Middle frontal gyrus (tissue), 1 donor: ENCODE data around the gene ABCC1.

Experiments
- DNase-seq: peaks from one replicate; pipeline ENCODE4 v3.0.0-alpha.2; 2015; ENCODE audit warnings: low spot score; ENCODE audit errors: extremely low spot score

Gene ABCC1

DNA sequence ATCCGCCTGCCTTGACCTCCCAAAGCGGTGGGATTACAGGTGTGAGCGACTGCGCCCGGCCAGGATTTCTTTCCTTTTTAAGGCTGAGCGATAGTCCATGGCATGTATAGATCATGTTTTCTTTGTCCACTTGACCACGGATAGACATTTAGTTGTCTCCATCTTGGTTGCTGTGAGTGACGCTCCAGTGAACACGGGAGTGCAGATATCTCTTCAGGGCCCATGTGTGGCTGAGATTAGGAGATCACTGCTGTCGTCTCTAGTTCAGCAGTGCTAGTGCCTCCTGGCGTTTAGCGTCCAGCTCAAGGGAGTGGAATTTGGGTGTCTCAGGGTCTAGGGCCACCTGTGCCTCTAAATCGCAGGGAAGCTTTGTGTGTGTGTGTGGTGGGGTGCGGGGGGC lies 41.5 kb downstream of the ABCC1 start:
- DNase-seq = no peak

DNA sequence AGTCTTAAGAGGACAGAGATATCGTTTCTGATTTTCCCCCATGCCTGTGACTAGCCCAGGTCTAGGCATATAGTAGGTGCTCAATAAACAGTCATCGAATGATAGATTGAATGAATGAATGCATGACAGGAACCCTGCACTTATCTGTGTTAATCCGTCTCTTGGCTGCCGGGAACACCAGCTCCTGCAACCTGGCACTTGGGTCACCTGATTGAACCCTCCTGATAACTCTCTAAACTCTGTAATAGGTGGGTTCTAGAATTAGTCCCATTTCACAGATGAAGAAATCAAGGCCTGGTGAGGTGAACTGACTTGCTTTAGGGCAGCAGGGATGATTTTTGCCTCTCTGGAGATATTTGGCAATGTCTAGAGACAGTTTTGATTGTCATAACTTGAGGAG lies 43.7 kb downstream of the ABCC1 start:
- DNase-seq = no peak

DNA sequence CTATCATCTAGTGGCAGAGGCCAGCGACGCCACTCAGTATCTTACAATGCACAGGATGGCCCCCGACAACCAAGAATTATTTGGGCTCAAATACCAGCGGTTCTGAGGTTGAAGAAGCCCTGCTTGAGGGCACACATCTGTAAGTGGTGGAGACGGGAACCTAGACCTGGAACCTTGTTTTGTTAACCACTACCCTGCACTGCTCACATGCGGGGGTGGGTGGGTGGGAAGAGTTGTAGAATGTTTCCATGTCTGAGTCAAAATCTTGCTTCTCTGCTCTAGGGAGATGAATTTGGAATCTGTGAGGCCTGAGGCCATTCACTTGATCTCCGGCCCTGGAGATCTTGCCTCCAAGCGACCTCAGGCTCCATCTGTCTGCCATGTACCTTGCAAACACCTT lies 44.1 kb downstream of the ABCC1 start:
- DNase-seq = no peak

DNA sequence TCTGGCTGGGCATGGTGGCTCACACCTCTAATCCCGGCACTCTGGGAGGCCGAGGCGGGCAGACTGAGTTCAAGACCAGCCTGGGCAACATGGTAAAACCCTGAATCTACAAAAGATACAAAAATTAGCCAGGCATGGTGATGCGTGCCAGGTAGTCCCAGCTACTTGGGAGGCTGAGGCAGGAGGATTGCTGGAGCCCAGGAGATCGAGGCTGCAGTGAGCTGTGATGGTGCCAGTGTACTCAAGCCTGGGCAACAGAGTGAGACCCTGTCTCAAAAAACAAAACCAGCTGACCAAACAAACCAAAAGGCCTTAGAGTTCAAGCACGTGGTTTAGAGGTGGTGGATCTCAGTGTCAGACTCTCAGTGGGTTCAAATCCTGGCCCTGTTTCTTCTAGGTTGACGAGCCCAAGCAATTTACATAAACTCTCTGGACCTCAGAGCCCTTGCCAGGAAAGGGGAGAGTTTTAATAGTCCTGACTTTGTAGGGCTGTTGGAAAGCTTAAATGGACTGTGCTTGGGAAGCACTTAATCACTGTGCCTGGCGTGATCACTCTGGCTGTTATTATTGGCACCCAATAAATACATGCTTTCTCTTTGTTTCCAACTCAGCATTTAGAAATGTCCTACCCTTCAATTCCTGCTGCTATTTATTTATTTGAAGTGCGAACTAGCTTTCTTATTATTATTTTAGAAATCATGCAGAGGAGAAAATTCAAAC lies 44.7 kb downstream of the ABCC1 start:
- peak; percentile 17 for DNase-seq

DNA sequence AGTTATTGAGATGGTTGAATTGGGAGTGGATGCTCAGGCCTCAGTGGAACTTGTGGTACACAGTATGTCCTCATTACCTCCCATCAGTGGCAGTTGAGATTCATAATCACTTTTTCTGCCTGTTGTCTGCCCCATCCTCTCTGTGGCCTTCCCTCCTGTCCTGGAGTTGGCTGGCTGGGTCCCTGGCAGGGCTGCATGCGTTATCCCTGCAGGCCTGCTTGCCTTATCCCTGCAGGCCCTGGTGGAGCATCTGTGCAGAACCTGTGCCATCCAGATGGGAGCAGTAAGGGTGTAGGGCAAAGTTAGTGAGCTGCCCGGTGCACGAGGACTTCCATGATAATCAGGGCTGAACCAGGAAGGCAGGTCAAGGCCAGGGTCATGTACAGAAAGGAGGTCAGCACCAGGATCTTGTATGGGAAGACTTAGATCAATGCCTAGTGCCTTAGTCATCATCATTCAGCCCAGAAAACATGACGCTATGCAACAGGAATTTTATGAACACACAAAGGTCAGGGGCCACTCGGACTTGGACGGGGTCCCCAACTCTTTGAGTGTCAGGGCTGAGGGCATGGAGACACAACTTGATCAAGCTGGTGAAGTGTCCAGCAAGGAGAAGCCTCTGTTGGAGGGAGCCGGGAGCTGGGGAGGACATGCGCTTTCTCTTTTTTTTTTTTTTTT lies 47.2 kb downstream of the ABCC1 start:
- no peak for DNase-seq

DNA sequence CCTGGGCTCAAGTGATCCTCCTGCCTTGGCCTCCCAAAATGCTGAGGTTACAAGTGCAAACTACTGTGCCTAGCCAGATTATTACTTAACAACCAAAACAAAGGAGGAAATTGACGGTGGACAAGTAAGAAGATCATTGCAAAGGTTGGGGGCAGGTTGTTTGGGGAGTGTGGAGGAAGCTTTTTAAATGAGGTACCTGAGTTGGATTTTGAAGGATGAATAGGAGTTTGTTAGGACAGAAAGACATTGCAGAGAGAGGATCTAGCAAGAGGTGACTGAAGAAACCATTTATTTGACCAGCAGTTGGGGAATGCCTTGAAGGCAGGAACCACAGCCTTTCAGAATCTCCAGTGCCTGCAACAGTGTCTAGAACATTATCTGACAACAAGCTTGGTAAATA lies 51.3 kb downstream of the ABCC1 start:
- DNase-seq = no peak

DNA sequence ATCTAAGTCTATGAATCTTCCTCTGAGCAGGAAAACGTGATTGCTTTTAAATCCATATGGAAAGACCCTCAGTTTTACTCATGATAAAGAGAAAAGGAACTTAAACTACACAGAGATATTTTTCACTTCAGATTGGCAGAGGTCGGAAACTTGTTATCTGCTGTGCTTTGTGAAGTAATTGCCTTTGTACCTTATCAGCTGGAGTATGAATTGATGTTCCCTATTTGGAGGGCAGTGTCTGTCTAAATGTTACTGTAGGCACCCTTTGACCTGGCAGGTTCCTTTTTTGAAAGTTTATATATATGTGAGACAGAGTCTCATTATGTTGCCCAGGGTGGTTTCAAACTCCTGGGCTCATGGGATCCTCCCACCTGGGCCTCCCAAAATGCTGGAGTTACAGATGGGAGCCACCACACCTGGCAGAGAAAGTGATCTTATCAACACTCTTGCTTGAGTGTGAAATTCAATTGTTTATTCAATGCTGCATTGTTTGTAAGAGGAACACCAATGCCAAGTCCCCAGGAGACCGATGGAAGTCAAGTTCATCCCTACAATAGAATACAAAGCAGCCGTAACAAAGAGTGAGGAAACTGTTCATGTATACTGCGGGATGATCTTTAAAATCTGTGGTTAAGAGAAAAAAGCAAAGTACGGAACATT lies 52.3 kb downstream of the ABCC1 start:
- no peak for DNase-seq

DNA sequence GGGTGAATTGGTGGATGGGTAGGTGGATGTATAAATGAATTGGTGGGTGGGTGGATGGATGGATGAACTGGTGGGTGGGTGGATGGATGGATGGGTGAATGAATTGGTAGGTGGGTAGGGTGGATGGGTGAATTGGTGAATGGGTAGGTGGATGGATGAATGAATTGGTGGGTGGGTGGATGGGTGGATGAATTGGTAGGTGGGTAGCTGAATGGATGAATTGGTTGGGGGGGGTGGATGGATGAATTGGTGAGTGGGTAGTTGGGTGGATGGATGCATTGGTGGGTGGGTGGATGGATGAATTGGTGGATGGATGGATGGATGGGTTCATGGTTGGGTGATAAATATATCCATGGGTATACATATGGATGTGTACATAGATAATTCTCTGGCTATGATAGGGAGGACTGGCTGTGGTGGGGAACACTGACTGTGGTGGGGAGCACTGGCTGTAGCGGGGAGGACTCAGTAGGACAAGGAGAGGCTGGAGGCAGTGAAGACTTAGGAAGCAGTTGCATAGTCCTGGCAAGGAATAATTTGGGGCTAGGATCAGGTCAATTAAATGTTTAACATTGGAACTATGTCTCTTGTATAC lies 54.4 kb downstream of the ABCC1 start:
- DNase-seq = no peak

DNA sequence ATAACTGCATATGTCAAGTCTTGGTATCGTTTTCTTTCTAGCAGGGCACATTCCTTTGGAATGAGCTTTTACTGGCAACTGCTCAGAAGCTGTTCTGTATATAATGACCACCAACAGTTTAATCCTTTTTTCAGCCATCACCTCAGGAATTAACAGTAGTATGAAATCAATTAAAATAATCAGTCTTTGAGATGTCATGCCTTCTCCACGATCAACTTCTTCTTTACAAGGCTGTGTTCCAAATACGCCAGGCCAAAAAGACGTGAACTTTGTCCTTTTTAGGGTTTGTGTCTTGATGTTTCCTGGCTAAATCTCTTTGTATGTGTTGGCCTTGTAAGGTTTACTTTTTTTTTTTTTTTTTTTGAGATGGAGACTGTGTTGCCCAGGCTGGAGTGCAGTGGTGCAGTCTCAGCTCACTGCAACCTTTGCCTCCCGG lies 54.9 kb downstream of the ABCC1 start:
- no peak for DNase-seq

DNA sequence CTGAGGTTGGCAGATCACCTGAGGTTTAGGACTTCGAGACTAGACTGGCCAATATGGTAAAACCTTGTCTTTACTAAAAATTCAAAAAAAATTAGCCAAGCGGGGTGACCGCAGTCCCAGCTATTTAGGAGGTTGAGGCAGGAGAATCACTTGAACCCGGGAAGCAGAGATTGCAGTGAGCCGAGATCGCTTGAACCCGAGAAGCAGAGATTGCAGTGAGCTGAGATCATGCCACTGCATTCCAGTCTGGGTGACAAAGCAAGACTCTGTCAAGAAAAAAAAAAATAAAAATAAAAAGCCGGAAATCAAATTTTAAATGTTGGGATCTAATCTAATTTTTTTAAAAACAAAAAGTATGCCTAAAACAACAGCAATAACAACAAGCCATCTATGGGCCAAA lies 56.3 kb downstream of the ABCC1 start:
- DNase-seq = no peak

DNA sequence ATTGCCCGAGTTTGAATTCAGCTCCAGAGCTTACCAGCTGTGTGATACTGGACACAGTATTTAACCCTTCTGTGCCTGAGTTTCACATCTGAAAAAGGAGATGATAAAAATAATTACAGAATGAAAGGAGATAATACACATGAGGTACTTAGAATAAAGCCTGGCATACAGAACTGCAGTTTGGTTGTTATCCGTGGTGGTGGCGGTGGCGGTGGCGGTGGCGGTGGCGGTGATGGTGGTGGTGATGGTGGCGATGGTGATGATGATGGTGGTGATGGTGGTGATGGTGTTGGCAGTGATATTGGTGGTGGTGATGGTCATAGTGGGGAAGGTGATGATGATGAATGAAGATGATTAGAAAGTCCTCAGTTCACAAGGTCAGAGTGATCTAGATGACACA lies 57.2 kb downstream of the ABCC1 start:
- DNase-seq = no peak

DNA sequence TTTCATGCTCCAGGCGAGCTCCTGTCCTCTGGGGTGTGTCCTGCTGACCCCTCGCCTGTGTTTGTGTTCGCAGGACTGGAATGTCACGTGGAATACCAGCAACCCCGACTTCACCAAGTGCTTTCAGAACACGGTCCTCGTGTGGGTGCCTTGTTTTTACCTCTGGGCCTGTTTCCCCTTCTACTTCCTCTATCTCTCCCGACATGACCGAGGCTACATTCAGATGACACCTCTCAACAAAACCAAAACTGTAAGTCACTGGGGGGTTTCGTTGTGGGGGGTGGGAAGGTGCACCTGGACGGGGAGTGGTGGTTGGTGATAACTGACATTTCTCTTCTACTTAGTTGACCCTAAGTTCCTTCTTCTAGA lies 58.3 kb downstream of the ABCC1 start:
- DNase-seq = no peak

DNA sequence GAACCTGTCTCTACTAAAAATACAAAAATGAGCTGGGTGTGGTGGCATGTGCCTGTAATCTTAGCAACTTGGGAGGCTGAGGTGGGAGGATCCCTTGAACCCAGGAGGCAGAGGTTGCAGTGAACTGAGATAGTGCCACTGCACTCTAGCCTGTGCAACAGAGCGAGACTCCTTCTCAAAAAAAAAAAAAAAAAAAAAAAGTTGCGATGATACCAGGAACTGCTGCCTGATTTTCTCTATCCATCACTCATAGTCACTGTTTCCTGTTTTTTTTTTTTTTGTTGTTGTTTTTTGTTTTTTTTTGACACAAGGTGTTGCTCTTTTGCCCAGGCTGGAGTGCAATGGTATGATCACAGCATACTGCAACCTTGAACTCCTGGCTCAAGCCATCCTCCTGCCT lies 59.2 kb downstream of the ABCC1 start:
- DNase-seq = no peak

DNA sequence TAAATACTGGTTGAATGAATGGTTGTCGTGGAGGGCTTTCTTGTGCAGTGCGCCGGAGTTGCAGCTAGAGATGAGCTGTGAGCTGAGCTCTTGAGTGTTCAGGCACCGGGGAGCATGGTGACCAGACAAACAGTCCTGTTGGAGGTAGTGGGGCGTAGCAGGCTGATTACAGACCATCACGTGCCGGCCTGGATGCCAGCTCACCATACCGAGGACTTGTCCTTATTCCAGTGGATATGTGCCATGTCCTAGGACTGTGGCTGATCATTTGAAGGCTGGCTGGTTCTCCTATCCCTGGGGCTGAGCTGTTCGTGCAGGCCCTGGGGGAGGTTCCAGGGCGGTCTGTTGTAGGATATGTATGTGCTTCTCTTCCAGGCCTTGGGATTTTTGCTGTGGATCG lies 60.0 kb downstream of the ABCC1 start:
- DNase-seq = no peak

DNA sequence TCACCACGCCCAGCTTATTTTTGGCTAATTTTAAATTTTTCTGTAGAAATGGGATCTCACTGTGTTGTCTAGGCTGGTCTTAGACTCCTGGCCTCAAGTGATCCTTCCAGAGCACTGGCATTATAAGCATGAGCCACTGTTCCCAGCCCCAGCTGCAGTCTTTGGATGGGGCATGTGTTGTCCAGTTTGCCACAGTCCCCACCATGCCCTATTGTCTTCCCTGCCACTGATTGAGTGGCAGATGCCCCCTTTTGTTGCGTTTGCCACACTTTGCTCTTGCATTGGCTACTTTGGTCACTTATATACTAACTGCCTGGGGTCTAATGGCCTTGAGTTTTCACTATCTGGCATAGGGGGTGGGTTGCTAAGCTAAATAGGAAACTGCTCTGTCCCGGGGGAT lies 60.8 kb downstream of the ABCC1 start:
- no peak for DNase-seq

DNA sequence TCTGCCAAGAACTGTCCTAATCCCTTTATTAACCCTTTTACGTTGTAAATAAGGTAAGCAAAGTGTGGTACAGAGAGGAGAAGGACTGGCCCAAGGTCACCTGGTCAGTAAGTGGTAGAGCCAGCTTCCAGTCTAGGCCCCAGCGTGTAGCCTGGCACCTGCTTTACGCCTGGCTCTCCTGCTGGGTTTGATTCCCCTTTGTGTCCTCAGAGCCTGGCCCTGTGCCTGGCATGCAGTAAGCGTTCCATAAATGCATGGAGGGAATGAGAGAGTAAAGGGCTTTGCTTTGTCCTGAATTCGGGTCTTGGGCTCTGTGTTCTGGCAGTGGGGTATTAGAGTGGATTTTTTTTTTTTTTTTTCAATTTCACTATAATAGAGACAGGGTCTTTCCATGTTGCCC lies 62.7 kb downstream of the ABCC1 start:
- DNase-seq = no peak

DNA sequence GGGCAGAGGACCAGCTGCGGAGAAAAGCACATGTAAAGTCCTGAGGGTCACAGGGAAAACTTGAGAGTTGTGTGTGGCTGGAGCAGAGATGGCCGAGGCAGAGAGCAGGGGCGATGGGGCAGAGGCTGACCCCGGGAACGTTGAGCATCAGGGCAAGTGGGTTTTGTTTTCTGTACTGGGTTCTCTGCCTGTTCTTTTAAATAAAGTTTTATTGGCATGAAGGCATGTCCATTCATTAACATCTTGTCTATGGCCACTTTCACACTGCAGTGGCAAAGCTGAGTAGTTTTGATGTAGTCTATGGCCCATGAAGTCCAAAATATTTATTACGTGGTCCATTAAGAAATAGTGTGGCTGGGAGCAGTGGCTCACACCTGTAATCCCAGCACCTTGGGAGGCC lies 64.4 kb downstream of the ABCC1 start:
- no peak for DNase-seq

DNA sequence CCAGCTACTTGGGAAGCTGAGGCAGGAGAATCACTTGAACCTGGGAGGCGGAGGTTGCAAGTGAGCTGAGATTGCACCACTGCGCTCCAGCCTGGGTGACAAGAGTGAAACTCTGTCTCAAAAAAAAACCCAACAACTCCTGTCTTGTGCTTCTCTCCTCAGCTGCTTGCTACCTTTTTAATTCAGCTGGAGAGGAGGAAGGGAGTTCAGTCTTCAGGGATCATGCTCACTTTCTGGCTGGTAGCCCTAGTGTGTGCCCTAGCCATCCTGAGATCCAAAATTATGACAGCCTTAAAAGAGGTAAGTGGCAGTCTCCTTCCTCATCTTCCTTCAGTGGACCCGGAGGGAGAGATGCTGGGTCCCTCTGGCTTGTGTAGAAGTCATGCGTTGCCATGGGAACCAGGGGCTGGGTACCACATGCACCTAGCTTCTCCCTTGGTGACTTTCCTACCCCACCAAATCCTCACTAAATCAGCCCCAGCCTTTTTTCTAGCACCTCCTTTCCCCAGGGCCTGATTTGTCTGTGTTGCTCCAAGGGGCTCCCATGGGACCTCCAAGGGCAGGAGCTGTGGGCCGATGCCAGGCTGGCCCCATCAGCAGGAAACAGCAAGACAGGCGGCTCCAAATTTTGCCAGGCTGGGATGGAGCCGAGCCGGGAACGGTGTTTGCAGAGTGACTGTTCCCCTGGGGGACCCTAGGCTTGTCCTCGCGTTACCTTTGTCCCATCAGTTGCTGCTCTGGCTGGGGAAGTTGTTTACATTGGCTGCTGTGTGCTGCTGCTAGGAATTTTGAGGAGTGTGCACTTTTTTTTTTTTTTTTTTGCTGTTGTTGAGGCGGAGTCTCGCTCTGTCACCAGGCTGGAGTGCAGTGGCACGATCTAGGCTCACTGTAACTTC lies 65.2 kb downstream of the ABCC1 start:
- DNase-seq = no peak

DNA sequence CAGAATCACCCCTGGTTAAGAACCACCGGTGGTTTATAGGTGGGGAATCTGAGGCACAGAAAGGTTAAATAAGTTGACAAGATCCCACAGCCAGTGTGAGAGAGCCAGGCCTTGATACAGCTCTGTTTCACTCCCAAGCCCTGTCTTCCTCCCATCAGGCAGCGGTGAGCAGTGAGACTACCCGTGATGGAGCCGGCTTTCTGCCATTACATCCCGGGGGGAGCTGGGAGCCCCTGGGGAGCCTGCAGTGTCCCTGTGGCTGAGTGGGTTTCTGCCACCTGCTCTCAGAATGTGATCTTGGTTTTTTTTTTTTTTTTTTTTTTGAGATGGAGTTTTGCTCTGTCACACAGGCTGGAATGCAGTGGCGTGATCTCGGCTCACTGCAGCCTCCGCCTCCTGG lies 66.4 kb downstream of the ABCC1 start:
- no peak for DNase-seq

DNA sequence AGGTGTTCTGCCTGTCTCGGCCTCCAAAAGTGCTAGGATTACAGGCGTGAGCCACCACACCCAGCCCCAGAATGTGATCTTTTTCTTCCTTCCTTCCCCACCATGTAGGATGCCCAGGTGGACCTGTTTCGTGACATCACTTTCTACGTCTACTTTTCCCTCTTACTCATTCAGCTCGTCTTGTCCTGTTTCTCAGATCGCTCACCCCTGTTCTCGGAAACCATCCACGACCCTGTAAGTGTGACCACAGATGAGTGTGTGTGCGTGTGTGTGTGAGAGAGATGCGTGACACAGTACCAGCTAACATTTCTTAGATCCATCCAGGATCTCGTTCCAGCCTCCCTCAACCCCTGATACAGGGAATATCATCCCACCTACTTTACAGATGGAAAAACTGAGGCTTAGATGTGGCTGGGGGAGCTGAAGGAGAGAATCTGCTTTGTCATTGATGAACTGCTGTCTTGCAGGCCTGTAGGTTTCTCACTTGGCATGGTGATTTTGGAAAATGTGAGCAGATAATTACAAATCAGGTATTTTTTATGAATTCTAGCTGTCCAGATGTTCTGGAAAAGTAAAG lies 67.1 kb downstream of the ABCC1 start:
- DNase-seq = no peak

DNA sequence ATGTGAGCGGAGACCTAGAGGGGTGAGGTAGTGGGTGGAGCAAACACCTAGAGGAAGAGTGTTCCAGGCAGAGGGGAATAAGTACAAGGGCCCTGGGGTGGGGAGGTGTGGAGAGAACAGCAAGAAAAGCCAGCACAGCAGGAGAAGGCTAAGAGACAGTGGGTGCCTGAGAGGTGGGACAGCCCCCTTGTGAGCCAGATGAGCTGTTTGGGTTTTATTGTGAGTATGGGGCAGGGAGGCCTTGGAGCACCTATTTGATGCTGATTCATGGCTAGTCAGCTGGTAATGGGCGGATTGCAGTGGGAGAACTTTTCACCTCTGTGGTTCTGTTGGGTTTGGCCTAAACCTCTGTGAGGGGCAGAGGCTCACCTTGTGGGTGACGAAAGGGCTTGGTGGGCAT lies 68.4 kb downstream of the ABCC1 start:
- no peak for DNase-seq
